Cardiac muscle cell (in vitro differentiated cells and primary cell): ENCODE results near the gene TPRKB. TPM values are rescaled to one million over a fixed set of nuclear protein-coding genes. Genes with fewer than 3 reads are reported as not detected.
"Not testable (repeated sequence)": the region's sequence is repeated elsewhere in the genome, so short reads cannot be mapped to it uniquely, and the experiment has no call there.

Source experiments
- DNase-seq, 2 donors: peaks; one replicate each; pipeline versions ENCODE4 v3.0.0 to v3.0.0-alpha.2; 2010 to 2017; ENCODE audit warnings: low read depth in 1 of 2, low spot score in 1 of 2
- H3K27ac ChIP-seq: fragments of 200-600 bp; sonication (generic); 2 replicates; pipeline ENCODE4 v1.5.1; 2016
- H3K27me3 ChIP-seq: fragments of 200-600 bp; sonication (generic); 2 replicates; pipeline ENCODE4 v1.6.0; 2016; ENCODE audit warnings: control low read depth
- H3K36me3 ChIP-seq: fragments of 200-600 bp; sonication (generic); 2 replicates; pipeline ENCODE4 v1.5.1; 2016; ENCODE audit warnings: control low read depth
- H3K4me1 ChIP-seq: fragments of 200-600 bp; sonication (generic); 2 replicates; pipeline ENCODE4 v1.8.1; 2017; ENCODE audit warnings: low read depth, mild to moderate bottlenecking, mixed run types
- H3K4me3 ChIP-seq: fragments of 200-600 bp; sonication (generic); 2 replicates; pipeline ENCODE4 v1.5.1; 2016; ENCODE audit warnings: mild to moderate bottlenecking
- H3K9me3 ChIP-seq: fragments of 200-600 bp; sonication (generic); 2 replicates; pipeline ENCODE4 v1.5.1; 2017; ENCODE audit warnings: low read depth, mild to moderate bottlenecking, control low read depth
- polyA plus RNA-seq: library from polyadenylated mRNA; unstranded; fragments of >200 nt; fragmentation: Nextera tagmentation; extraction: Ambion mirVana; gene quantifications from 2 replicates; pipeline ENCODE4 v1.2.1, GENCODE V29; 2016
- total RNA-seq: library from RNA; depleted of rRNA; stranded (reverse); fragments of >200 nt; gene quantifications from 2 replicates; pipeline ENCODE4 v1.2.3, GENCODE V29; 2016
- TF ChIP-seq, protein P1 (sequence below): IDR thresholded peaks from 2 replicates; pipeline ENCODE4 v1.5.1; 2012; ENCODE audit warnings: low read depth, mild to moderate bottlenecking, low read length

Gene TPRKB
- 12.9 and 28.9 TPM in 2 replicates for total RNA-seq
- polyA plus RNA-seq = 47.7 and 63.1 TPM in 2 replicates

DNA sequence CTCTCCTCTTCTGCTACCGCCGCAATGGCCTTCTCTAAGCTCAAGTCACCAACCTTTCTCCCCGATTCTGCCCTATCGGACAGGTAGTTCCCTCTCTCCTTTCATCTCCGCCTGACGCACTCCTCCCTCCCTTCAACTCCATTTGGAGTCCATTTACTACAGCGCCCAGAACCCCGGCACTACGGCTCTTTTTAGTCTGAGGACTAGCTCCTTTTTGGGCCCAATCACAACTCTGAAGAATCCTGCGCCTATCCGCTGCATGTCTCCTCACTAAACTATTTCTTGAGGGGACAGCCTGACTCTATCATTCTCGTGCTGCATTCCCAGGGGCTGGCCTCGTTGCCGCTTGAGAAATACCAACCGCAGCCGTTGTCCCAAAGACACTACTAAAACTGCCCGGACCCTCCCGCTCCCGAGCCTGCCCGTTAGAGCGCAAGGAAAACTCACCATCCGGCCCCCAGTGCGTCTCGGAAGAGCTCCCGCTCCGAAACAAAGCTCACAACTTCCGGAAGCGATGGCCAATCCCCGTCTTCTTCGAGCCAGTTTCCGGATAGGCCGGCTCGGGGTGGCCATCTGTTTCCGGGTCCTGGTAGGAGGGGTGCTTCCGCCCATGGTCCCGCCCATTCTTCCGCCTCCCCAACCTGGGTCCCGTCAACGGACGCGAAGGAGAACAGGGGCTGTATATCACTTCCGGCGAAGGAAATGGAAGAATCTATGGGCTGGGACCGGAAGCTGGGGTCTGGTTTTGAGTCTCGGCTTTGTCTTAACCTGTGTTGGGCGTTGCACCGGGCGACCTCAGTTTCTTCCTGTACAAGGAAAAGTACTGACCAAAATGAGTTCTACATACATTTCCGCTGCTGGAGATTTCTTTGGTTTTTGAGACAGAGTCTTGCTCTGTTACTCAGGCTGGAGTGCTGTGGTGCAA lies at the start of gene TPRKB:
TPRKB (minus strand) TSS at position 491 of the 925 bp plus-strand sequence. CDS start 2,776 bp downstream, outside the sequence.
- DNase-seq = peak; percentile 95 to 99
- Histone ChIP-seq H3K27ac (peak within 1 kb of the TSS; percentile 46), H3K4me3 (peak within 1 kb of the TSS; percentile 78), H3K27me3 (no peaks in the 10 kb centered on the region), H3K4me1 (peaks cover 8% of the 10 kb centered on the region), H3K36me3 (peaks cover 7% of the 10 kb centered on the region), H3K9me3 (no peaks in the 10 kb centered on the region)
- TF ChIP-seq, protein P1, sequence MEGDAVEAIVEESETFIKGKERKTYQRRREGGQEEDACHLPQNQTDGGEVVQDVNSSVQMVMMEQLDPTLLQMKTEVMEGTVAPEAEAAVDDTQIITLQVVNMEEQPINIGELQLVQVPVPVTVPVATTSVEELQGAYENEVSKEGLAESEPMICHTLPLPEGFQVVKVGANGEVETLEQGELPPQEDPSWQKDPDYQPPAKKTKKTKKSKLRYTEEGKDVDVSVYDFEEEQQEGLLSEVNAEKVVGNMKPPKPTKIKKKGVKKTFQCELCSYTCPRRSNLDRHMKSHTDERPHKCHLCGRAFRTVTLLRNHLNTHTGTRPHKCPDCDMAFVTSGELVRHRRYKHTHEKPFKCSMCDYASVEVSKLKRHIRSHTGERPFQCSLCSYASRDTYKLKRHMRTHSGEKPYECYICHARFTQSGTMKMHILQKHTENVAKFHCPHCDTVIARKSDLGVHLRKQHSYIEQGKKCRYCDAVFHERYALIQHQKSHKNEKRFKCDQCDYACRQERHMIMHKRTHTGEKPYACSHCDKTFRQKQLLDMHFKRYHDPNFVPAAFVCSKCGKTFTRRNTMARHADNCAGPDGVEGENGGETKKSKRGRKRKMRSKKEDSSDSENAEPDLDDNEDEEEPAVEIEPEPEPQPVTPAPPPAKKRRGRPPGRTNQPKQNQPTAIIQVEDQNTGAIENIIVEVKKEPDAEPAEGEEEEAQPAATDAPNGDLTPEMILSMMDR = no peak

DNA sequence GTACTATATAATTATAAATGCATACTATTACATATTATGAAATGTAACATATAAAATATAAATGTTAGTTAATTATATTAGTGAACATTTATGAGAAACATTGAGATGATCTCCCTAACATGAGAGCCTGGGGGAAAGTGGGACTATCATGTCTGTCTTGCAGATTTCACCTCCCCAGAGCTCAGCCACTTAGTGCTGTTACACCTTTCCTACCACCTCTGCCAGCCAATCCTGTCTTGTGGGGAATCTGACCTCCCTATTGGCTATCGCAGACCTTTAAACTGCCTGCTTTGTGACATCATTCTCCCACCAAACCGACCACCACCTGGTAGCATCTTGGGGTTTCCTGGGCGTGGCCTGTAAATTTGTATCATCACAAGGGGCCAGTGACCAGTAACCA lies 46.7 kb upstream of the TPRKB start, which contains the start of gene C2orf78:
C2orf78 (plus strand) TSS at position 301 of the 400 bp plus-strand sequence. CDS start 127 bp downstream, outside the sequence.
- H3K27me3 ChIP-seq = not testable (repeated sequence)

DNA sequence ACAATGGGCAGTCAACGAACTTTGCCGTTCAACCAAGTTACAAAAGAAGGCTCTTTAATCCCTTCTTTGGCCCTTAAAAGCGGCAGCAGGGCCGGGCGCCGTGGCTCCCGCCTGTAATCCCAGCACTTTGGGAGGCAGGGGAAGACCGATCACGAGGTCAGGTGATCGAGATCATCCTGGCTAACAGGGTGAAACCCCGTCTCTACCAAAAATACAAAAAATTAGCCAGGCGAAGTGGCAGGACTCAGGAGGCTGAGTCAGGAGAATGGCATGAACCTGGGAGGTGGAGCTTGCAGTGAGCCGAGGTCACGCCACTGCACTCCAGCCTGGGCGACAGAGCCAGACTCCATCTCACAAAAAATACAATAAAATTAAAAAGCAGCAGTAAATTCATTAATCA lies 46.3 kb upstream of the TPRKB start:
- not testable (repeated sequence) for H3K4me1 ChIP-seq, DNase-seq, H3K4me3 ChIP-seq, H3K36me3 ChIP-seq, H3K27me3 ChIP-seq, H3K9me3 ChIP-seq, H3K27ac ChIP-seq

More for the DNA sequence above, 46.7 kb upstream of the TPRKB start, which contains the start of gene C2orf78:
- H3K9me3 ChIP-seq, DNase-seq, H3K4me1 ChIP-seq, H3K4me3 ChIP-seq, H3K36me3 ChIP-seq, H3K27ac ChIP-seq: not testable (repeated sequence)

- Histone ChIP-seq H3K27ac (no peak overlapping the region), H3K36me3 (peaks cover 10% of the 10 kb centered on the region), H3K27me3 (no peaks in the 10 kb centered on the region), H3K9me3 (no peaks in the 10 kb centered on the region), H3K4me1 (peaks cover 8% of the 10 kb centered on the region), H3K4me3 (peak overlapping the region; percentile 94)
- no peak for DNase-seq
- TF ChIP-seq, protein P1 = no peak
Measured at GRCh38 chr2:73780237-73780582, 43.1 kb upstream of the TPRKB start.

DNA sequence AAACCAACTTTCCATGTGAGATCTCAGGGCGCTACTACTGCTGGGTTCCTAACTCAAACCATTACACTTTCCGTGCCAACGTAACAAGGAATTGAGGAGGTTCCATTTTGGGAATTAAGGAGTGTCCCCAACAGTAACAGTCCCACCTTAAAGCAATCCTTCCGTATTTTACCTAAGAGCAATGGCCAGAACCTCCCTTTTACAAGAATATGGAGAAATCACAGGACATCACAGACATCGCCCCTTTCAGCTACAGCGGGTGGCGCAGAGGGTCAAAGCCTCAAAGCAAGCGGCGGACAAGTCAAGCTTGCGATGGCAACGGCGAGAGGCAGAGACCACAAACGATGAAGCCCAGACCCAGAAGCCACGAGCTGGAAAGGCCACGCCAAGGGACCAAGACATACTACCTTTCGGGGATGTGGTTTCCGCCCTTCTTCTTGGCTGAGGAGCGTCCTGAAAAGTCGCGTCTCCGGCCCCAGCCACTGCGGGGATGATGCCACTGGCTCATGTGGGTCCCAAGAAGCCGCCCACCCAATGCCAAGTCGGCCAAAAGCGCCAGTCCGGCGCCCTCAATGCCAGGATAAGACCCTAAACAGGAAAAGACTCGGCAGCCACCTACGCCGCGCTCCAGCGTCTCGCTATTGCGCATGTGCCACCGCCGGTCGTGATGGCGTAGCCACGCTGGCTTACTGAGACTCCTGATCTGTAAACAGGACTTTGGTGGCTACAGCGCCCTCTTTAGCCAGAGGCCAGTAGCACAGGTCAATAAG lies 42.5 kb upstream of the TPRKB start, which contains the start of gene DUSP11:
DUSP11 (minus strand) TSS at position 637 of the 770 bp plus-strand sequence; CDS start at position 508, 129 bp downstream.
- no peaks in the 10 kb centered on the region for H3K9me3 ChIP-seq
- H3K27me3 ChIP-seq = no peaks in the 10 kb centered on the region
- peaks cover 14% of the 10 kb centered on the region for H3K36me3 ChIP-seq
- peak within 1 kb of the TSS; percentile 94 for H3K4me3 ChIP-seq
- peak within 1 kb of the TSS; percentile 89 for H3K27ac ChIP-seq
- TF ChIP-seq, protein P1 = peak; percentile 94
- H3K4me1 ChIP-seq = peaks cover 8% of the 10 kb centered on the region
- peak; percentile 95 for DNase-seq

- H3K27me3 ChIP-seq, H3K4me1 ChIP-seq, DNase-seq, H3K9me3 ChIP-seq: not testable (repeated sequence)
- peak overlapping the region; percentile 89 for H3K27ac ChIP-seq
- peaks cover 21% of the 10 kb centered on the region for H3K36me3 ChIP-seq
- H3K4me3 ChIP-seq = peak overlapping the region; percentile 94
Measured at GRCh38 chr2:73778867-73779466, 41.8 kb upstream of the TPRKB start.
